ENCODE data around the gene IST1.

The IST1 gene

GRCh38 chr16:71919035-71919434, 23.7 kb downstream of the IST1 start:
- peak; percentile 79 for DNase-seq (ENCODE audit: low read depth)
- TF ChIP-seq POLR2A (IDR thresholded peaks at IDR 0.05; ENCODE audit: extremely low read depth, insufficient read length) (no peak), MYC (IDR thresholded peaks at IDR 0.05; ENCODE audit: low read depth, low read length) (no peak), CTCF (IDR thresholded peaks at IDR 0.05; ENCODE audit: low read depth, low read length) (no peak), MAX (IDR thresholded peaks at IDR 0.05; ENCODE audit: low read depth, low read length) (no peak)
- no peak overlapping the region for H3K4me3 ChIP-seq (ENCODE audit: low read depth, low read length)

- no peak for DNase-seq (ENCODE audit: low read depth)
- TF ChIP-seq CTCF (IDR thresholded peaks at IDR 0.05; ENCODE audit: low read depth, low read length) (no peak), POLR2A (IDR thresholded peaks at IDR 0.05; ENCODE audit: extremely low read depth, insufficient read length) (no peak), MYC (IDR thresholded peaks at IDR 0.05; ENCODE audit: low read depth, low read length) (no peak)
- no peak overlapping the region for H3K4me3 ChIP-seq (ENCODE audit: low read depth, low read length)
These were observed 25.3 kb downstream of the IST1 start for GRCh38 chr16:71920658-71921057.

GRCh38 chr16:71923941-71924690, 28.8 kb downstream of the IST1 start:
- TF ChIP-seq MYC (IDR thresholded peaks at IDR 0.05; ENCODE audit: low read depth, low read length) = no peak
- TF ChIP-seq MAX (IDR thresholded peaks at IDR 0.05; ENCODE audit: low read depth, low read length) = no peak
- TF ChIP-seq POLR2A (IDR thresholded peaks at IDR 0.05; ENCODE audit: extremely low read depth, insufficient read length) = no peak
- TF ChIP-seq CTCF (IDR thresholded peaks at IDR 0.05; ENCODE audit: low read depth, low read length) = no peak
- DNase-seq (ENCODE audit: low read depth) = no peak
- no peak overlapping the region for H3K4me3 ChIP-seq (ENCODE audit: low read depth, low read length)

GRCh38 chr16:71924710-71925109, 29.4 kb downstream of the IST1 start:
- no peak for DNase-seq (ENCODE audit: low read depth)
- TF ChIP-seq CTCF (IDR thresholded peaks at IDR 0.05; ENCODE audit: low read depth, low read length) = no peak
- no peak for TF ChIP-seq MAX (IDR thresholded peaks at IDR 0.05; ENCODE audit: low read depth, low read length)
- TF ChIP-seq MYC (IDR thresholded peaks at IDR 0.05; ENCODE audit: low read depth, low read length) = no peak
- no peak for TF ChIP-seq POLR2A (IDR thresholded peaks at IDR 0.05; ENCODE audit: extremely low read depth, insufficient read length)
- H3K4me3 ChIP-seq (ENCODE audit: low read depth, low read length) = no peak overlapping the region

- no peak for TF ChIP-seq MYC (IDR thresholded peaks at IDR 0.05; ENCODE audit: low read depth, low read length)
- no peak for TF ChIP-seq POLR2A (IDR thresholded peaks at IDR 0.05; ENCODE audit: extremely low read depth, insufficient read length)
- TF ChIP-seq CTCF (IDR thresholded peaks at IDR 0.05; ENCODE audit: low read depth, low read length) = no peak
- TF ChIP-seq MAX (IDR thresholded peaks at IDR 0.05; ENCODE audit: low read depth, low read length) = no peak
- DNase-seq (ENCODE audit: low read depth) = no peak
These were observed 32.1 kb downstream of the IST1 start for GRCh38 chr16:71927383-71927782.

More at GRCh38 chr16:71927383-71927782, 32.1 kb downstream of the IST1 start:
- no peak overlapping the region for H3K4me3 ChIP-seq (ENCODE audit: low read depth, low read length)
